WI38 (cell line): ENCODE measurements around the gene ATXN2.

Source experiments
- H3K4me3 ChIP-seq: 2 replicates; pipeline ENCODE4 v1.5.1; 2011; ENCODE audit warnings: low read depth, mild to moderate bottlenecking, control low read depth, low read length
- CTCF ChIP-seq: IDR thresholded peaks from 2 replicates; pipeline ENCODE4 v1.5.1; 2012; ENCODE audit warnings: low read depth, mild to moderate bottlenecking, control low read depth, low read length

Gene ATXN2

GRCh38 chr12:111445726-111446581 lies 153.2 kb downstream of the ATXN2 start:
- no peak overlapping the region for H3K4me3 ChIP-seq
- no peak for TF ChIP-seq CTCF

- H3K4me3 ChIP-seq: no peak overlapping the region
- no peak for TF ChIP-seq CTCF
Observed at GRCh38 chr12:111444925-111445725, 154.0 kb downstream of the ATXN2 start.

GRCh38 chr12:111444314-111444924 lies 154.7 kb downstream of the ATXN2 start:
- TF ChIP-seq CTCF: no peak

GRCh38 chr12:111443586-111443985 lies 155.5 kb downstream of the ATXN2 start:
- no peak overlapping the region for H3K4me3 ChIP-seq
- no peak for TF ChIP-seq CTCF

More at GRCh38 chr12:111444314-111444924, 154.7 kb downstream of the ATXN2 start:
- no peak overlapping the region for H3K4me3 ChIP-seq

GRCh38 chr12:111443086-111443485 lies 156.0 kb downstream of the ATXN2 start:
- no peak overlapping the region for H3K4me3 ChIP-seq
- TF ChIP-seq CTCF: no peak

GRCh38 chr12:111442301-111443045 lies 156.6 kb downstream of the ATXN2 start:
- no peak overlapping the region for H3K4me3 ChIP-seq
- no peak for TF ChIP-seq CTCF
